Psoas muscle (tissue), 8 donors: ENCODE measurements around the gene BTG2. TPM values are rescaled to one million over a fixed set of nuclear protein-coding genes. Genes with fewer than 3 reads are reported as not detected.
A peak's percentile ranks its signal among the peaks of the same experiment; 100 is the strongest.

Source experiments
- ATAC-seq, 4 donors: fragments of 200-7000 bp; cut with Tn5 transposase; one replicate each; pipeline ENCODE4 v1.9.1; 2020; ENCODE audit warnings: moderate library complexity in 3 of 4, mild to moderate bottlenecking in 2 of 4
- DNase-seq, 2 donors: peaks; one replicate each; pipeline ENCODE4 v3.0.0-alpha.2; 2020
- H3K27ac ChIP-seq: fragments of 200-600 bp; one replicate; pipeline ENCODE4 v1.8.0; 2022
- H3K27me3 ChIP-seq, 3 donors: fragments of 200-600 bp in 1 of 3; one replicate each; pipeline versions ENCODE4 v1.6.1 to v1.8.0; 2013 to 2022; ENCODE audit warnings: low read length in 2 of 3, mild to moderate bottlenecking in 2 of 3, moderate library complexity in 1 of 3; ENCODE audit not compliant: insufficient read depth in 3 of 3
- H3K36me3 ChIP-seq, 2 donors: fragments of 200-600 bp in 1 of 2; one replicate each; pipeline versions ENCODE4 v1.6.1 to v1.8.0; 2013 to 2022; ENCODE audit warnings: low read depth in 1 of 2, mild to moderate bottlenecking in 1 of 2, moderate library complexity in 1 of 2; ENCODE audit not compliant: insufficient read depth in 1 of 2
- H3K4me1 ChIP-seq: fragments of 200-600 bp; one replicate; pipeline ENCODE4 v1.8.0; 2022
- H3K4me3 ChIP-seq: fragments of 200-600 bp; one replicate; pipeline ENCODE4 v1.8.0; 2022; ENCODE audit warnings: mild to moderate bottlenecking
- H3K9me3 ChIP-seq: fragments of 200-600 bp; one replicate; pipeline ENCODE4 v1.8.0; 2022
- CTCF ChIP-seq: fragments of 200-600 bp; IDR thresholded peaks from one replicate; pipeline ENCODE4 v1.8.0; 2022; ENCODE audit warnings: antibody characterized with exemption
- WGBS, 3 donors: extraction: QIAGEN DNeasy Blood & Tissue Kit; methylation state at CpG; one replicate each; pipeline versions ENCODE4 v1.1.6 to v1.1.7; 2013; 5-methylcytosine and 5-hydroxymethylcytosine counted together
- intact Hi-C, 2 donors: fragments of 100-400 bp; cut with DNase I; formaldehyde crosslinking; loops; one replicate each; pipeline versions ENCODE4 v1.11.0 to v1.14.2; 2022
- polyA plus RNA-seq, 3 donors: library from polyadenylated mRNA; stranded (reverse); fragments of 200-250 nt; gene quantifications; one replicate each; pipeline ENCODE4 v1.2.3, GENCODE V29; 2013
- total RNA-seq, 4 donors: library from RNA; stranded (reverse); fragmentation: NEBNext Ultra II Directional in 2 of 4; extraction: Animal tissue kit (Norgen Biotek cat#: 25700) in 2 of 4; gene quantifications; one replicate each; pipeline versions ENCODE4 v1.2.1 to v1.2.4, GENCODE V29; 2021 to 2023
- donor health status: healthy with polysubstance abuse.
- donor health status: DM: no; HTN: no; CAD: no; lungs with moderate emphysema.
- donor health status: Bipolar disorder and iron deficiency.
- donor health status: healthy.
- donor health status: DM: yes; HTN: yes; CAD: no.
- donor health status: DM: no; HTN: no; CAD: no.
- donor health status: DM: no; HTN: no; CAD: no.
- donor health status: DM: yes; HTN: yes; CAD: no.

The BTG2 gene
- total and polyA plus RNA-seq, 7 donors, result 17.6 to 360 (median 119) TPM

GRCh38 chr1:203280061-203280460 is 25.3 kb upstream of the BTG2 start:
- Histone ChIP-seq H3K4me1 (peaks cover 95% of the 10 kb centered on the region), H3K9me3 (no peaks in the 10 kb centered on the region), H3K27ac (peak overlapping the region; percentile 91), H3K4me3 (no peak overlapping the region), H3K36me3 (no peaks in the 10 kb centered on the region), H3K27me3 (no peaks in the 10 kb centered on the region)
- ATAC-seq (no peak), DNase-seq (no peak)
- no peak for TF ChIP-seq CTCF
- intact Hi-C loops, result no loop called here
- WGBS, 3 donors, result 79 to 84% (median 84%) methylated on average over 5 of the region's 5 CpGs

- Histone ChIP-seq H3K27ac (peak overlapping the region; percentile 91), H3K9me3 (no peaks in the 10 kb centered on the region), H3K27me3 (no peaks in the 10 kb centered on the region), H3K36me3 (no peaks in the 10 kb centered on the region), H3K4me3 (no peak overlapping the region), H3K4me1 (peaks cover 92% of the 10 kb centered on the region)
- ATAC-seq (peak in 2 of 4 donors; percentile 3 to 11), DNase-seq (no peak)
- 89 to 93% (median 90%) methylated on average over 3 of the region's 3 CpGs for WGBS, 3 donors
- intact Hi-C loops, result no loop called here
- no peak for TF ChIP-seq CTCF
Observed at GRCh38 chr1:203281033-203281432, 24.3 kb upstream of the BTG2 start.

GRCh38 chr1:203281851-203282661 is 23.3 kb upstream of the BTG2 start:
- peak overlapping the region; percentile 26 for H3K4me3 ChIP-seq
- no peaks in the 10 kb centered on the region for H3K27me3 ChIP-seq
- ATAC-seq (peak; percentile 45 to 72 (median 60)), DNase-seq (no peak)
- H3K4me1 ChIP-seq, result peaks cover 92% of the 10 kb centered on the region
- H3K27ac ChIP-seq, result peak overlapping the region; percentile 91
- no peaks in the 10 kb centered on the region for H3K9me3 ChIP-seq
- no peaks in the 10 kb centered on the region for H3K36me3 ChIP-seq
- no peak for TF ChIP-seq CTCF
- intact Hi-C loops, result no loop called here
- 24 to 42% (median 31%) methylated on average over 10 of the region's 10 CpGs for WGBS, 3 donors

- TF ChIP-seq CTCF, result no peak
- Histone ChIP-seq H3K27ac (peak overlapping the region; percentile 91), H3K9me3 (no peaks in the 10 kb centered on the region), H3K36me3 (no peaks in the 10 kb centered on the region), H3K4me3 (peak overlapping the region; percentile 26), H3K27me3 (no peaks in the 10 kb centered on the region), H3K4me1 (peaks cover 92% of the 10 kb centered on the region)
- intact Hi-C loops, result no loop called here
- WGBS, 3 donors, result 52 to 67% (median 55%) methylated on average over 11 of the region's 11 CpGs
- peak; percentile 10 to 39 (median 17) for ATAC-seq
- no peak for DNase-seq
Observed at GRCh38 chr1:203282720-203283542, 22.4 kb upstream of the BTG2 start.
